CD1c-positive myeloid dendritic cell (primary cell): ENCODE data around the gene NRL.

Experiments used
- DNase-seq: peaks from one replicate; pipeline ENCODE4 v3.0.0-alpha.2; 2016; ENCODE audit errors: extremely low spot score

The NRL gene

GRCh38 chr14:24114532-24115421 lies at the start of gene NRL, which contains the start of gene DCAF11:
Gene NRL, minus strand, starts transcription at chr14:24114949. Its CDS starts 32,101 bp downstream, at chr14:24082848.
Gene DCAF11, plus strand, starts transcription at chr14:24114777. Its CDS starts 818 bp downstream, at chr14:24115595.
- DNase-seq = peak; percentile 99

GRCh38 chr14:24162093-24162492 lies 47.3 kb upstream of the NRL start:
- DNase-seq = peak; percentile 13

GRCh38 chr14:24160850-24161804 lies 46.4 kb upstream of the NRL start, which contains the start of gene IRF9:
Gene IRF9, plus strand, starts transcription at chr14:24161265. Its CDS starts 880 bp downstream, at chr14:24162145.
- DNase-seq = peak; percentile 98

GRCh38 chr14:24160499-24160849 lies 45.7 kb upstream of the NRL start:
- no peak for DNase-seq

GRCh38 chr14:24159777-24160498 lies 45.2 kb upstream of the NRL start:
- no peak for DNase-seq

GRCh38 chr14:24157331-24157730 lies 42.6 kb upstream of the NRL start:
- no peak for DNase-seq

GRCh38 chr14:24156840-24157239 lies 42.1 kb upstream of the NRL start:
- DNase-seq = no peak

- DNase-seq = no peak
Observed at GRCh38 chr14:24155100-24155499, 40.4 kb upstream of the NRL start.

GRCh38 chr14:24151404-24152080 lies 36.8 kb upstream of the NRL start:
- DNase-seq = no peak

- no peak for DNase-seq
Observed at GRCh38 chr14:24150993-24151392, 36.2 kb upstream of the NRL start.

- DNase-seq = no peak
Observed at GRCh38 chr14:24150567-24150966, 35.8 kb upstream of the NRL start.

- DNase-seq = no peak
Observed at GRCh38 chr14:24150061-24150460, 35.3 kb upstream of the NRL start.

GRCh38 chr14:24149302-24149969 lies 34.7 kb upstream of the NRL start:
- DNase-seq = no peak

- no peak for DNase-seq
Observed at GRCh38 chr14:24147761-24148428, 33.1 kb upstream of the NRL start.

- peak; percentile 99 for DNase-seq
Observed at GRCh38 chr14:24146978-24147760, 32.4 kb upstream of the NRL start, which contains the start of gene RNF31. Gene RNF31, plus strand, starts transcription at chr14:24147498. Its CDS starts 201 bp downstream, at chr14:24147699.

- peak; percentile 93 for DNase-seq
Observed at GRCh38 chr14:24146453-24146977, 31.8 kb upstream of the NRL start, which contains the start of gene PSME2. Gene PSME2, minus strand, starts transcription at chr14:24146610. Its CDS starts 29 bp downstream, at chr14:24146581.

- peak; percentile 36 for DNase-seq
Observed at GRCh38 chr14:24145690-24146452, 31.1 kb upstream of the NRL start.

- DNase-seq = no peak
Observed at GRCh38 chr14:24145219-24145618, 30.5 kb upstream of the NRL start.
